ENCODE data around the gene BRPF1. TPM values are rescaled to one million over a fixed set of nuclear protein-coding genes. Genes with fewer than 3 reads are reported as not detected.

The BRPF1 gene
- polyA plus RNA-seq (ENCODE audit: insufficient read length in 4 of 4): 10 to 100 TPM; 19.0 to 20.7 (median 19.9) TPM

- peak; percentile 97 to 99 (median 98) for DNase-seq (ENCODE audit: low read depth in 4 of 4, low spot score in 3 of 4)
These were observed at the start of gene BRPF1 for GRCh38 chr3:9731206-9732079. BRPF1 (plus strand) TSS chr3:9731735; CDS start chr3:9734141, 2,406 bp downstream.

- DNase-seq (ENCODE audit: low read depth in 4 of 4, low spot score in 3 of 4): no peak
These were observed 49.4 kb upstream of the BRPF1 start for GRCh38 chr3:9682096-9682495.

- no peak for DNase-seq (ENCODE audit: low read depth in 4 of 4, low spot score in 3 of 4)
These were observed 48.1 kb upstream of the BRPF1 start for GRCh38 chr3:9683426-9683825.

- DNase-seq (ENCODE audit: low read depth in 4 of 4, low spot score in 3 of 4): no peak
These were observed 46.1 kb upstream of the BRPF1 start for GRCh38 chr3:9685216-9686049.

GRCh38 chr3:9686050-9686550 is 45.4 kb upstream of the BRPF1 start:
- DNase-seq (ENCODE audit: low read depth in 4 of 4, low spot score in 3 of 4): no peak

GRCh38 chr3:9686703-9687102 is 44.8 kb upstream of the BRPF1 start:
- no peak for DNase-seq (ENCODE audit: low read depth in 4 of 4, low spot score in 3 of 4)

- no peak for DNase-seq (ENCODE audit: low read depth in 4 of 4, low spot score in 3 of 4)
These were observed 44.0 kb upstream of the BRPF1 start for GRCh38 chr3:9687514-9687913.

- no peak for DNase-seq (ENCODE audit: low read depth in 4 of 4, low spot score in 3 of 4)
These were observed 42.6 kb upstream of the BRPF1 start for GRCh38 chr3:9688961-9689360.

GRCh38 chr3:9689757-9690156 is 41.8 kb upstream of the BRPF1 start:
- no peak for DNase-seq (ENCODE audit: low read depth in 4 of 4, low spot score in 3 of 4)

- DNase-seq (ENCODE audit: low read depth in 4 of 4, low spot score in 3 of 4): no peak
These were observed 40.8 kb upstream of the BRPF1 start for GRCh38 chr3:9690451-9691450.

- no peak for DNase-seq (ENCODE audit: low read depth in 4 of 4, low spot score in 3 of 4)
These were observed 39.9 kb upstream of the BRPF1 start for GRCh38 chr3:9691636-9692035.

- DNase-seq (ENCODE audit: low read depth in 4 of 4, low spot score in 3 of 4): no peak
These were observed 39.1 kb upstream of the BRPF1 start for GRCh38 chr3:9692416-9692815.

- no peak for DNase-seq (ENCODE audit: low read depth in 4 of 4, low spot score in 3 of 4)
These were observed 36.2 kb upstream of the BRPF1 start for GRCh38 chr3:9695345-9695744.

GRCh38 chr3:9695746-9696145 is 35.8 kb upstream of the BRPF1 start:
- DNase-seq (ENCODE audit: low read depth in 4 of 4, low spot score in 3 of 4): no peak

GRCh38 chr3:9696480-9697220 is 34.9 kb upstream of the BRPF1 start:
- no peak for DNase-seq (ENCODE audit: low read depth in 4 of 4, low spot score in 3 of 4)

- no peak for DNase-seq (ENCODE audit: low read depth in 4 of 4, low spot score in 3 of 4)
These were observed 33.6 kb upstream of the BRPF1 start for GRCh38 chr3:9697892-9698291.

- DNase-seq (ENCODE audit: low read depth in 4 of 4, low spot score in 3 of 4): no peak
These were observed 33.2 kb upstream of the BRPF1 start for GRCh38 chr3:9698293-9698692.

GRCh38 chr3:9700536-9700935 is 31.0 kb upstream of the BRPF1 start:
- DNase-seq (ENCODE audit: low read depth in 4 of 4, low spot score in 3 of 4): no peak

- no peak for DNase-seq (ENCODE audit: low read depth in 4 of 4, low spot score in 3 of 4)
These were observed 30.5 kb upstream of the BRPF1 start for GRCh38 chr3:9701006-9701405.

Data from right renal pelvis (tissue), 4 donors.